Smooth muscle cell (in vitro differentiated cells): ENCODE measurements around the gene LAMA2. TPM values are rescaled to one million over a fixed set of nuclear protein-coding genes. Genes with fewer than 3 reads are reported as not detected.

Experiments used
- DNase-seq: peaks from one replicate; lab custom pipeline; 2025; ENCODE audit not compliant: unreplicated experiment; lab: John Stamatoyannopoulos, UW
- H2AFZ ChIP-seq: fragments of 200-600 bp; sonication (generic); 2 replicates; pipeline ENCODE4 v1.6.0; 2016; ENCODE audit warnings: antibody characterized with exemption, low read depth, mild to moderate bottlenecking
- H3F3A ChIP-seq: fragments of 200-600 bp; sonication (generic); 2 replicates; pipeline ENCODE4 v1.6.0; 2017; ENCODE audit warnings: antibody characterized with exemption, low read depth
- H3K27ac ChIP-seq: fragments of 200-600 bp; sonication (generic); 2 replicates; pipeline ENCODE4 v1.5.1; 2016; ENCODE audit warnings: low read depth, mild to moderate bottlenecking
- H3K27me3 ChIP-seq: fragments of 200-600 bp; sonication (generic); 2 replicates; pipeline ENCODE4 v1.6.1; 2016; ENCODE audit warnings: low read depth, mild to moderate bottlenecking
- H3K36me3 ChIP-seq: fragments of 200-600 bp; sonication (generic); 2 replicates; pipeline ENCODE4 v1.5.1; 2016; ENCODE audit warnings: low read depth
- H3K4me1 ChIP-seq: fragments of 200-600 bp; sonication (generic); 2 replicates; pipeline ENCODE4 v1.5.1; 2016; ENCODE audit warnings: low read depth
- H3K4me2 ChIP-seq: fragments of 200-600 bp; sonication (generic); 2 replicates; pipeline ENCODE4 v1.6.0; 2016; ENCODE audit warnings: mild to moderate bottlenecking
- H3K4me3 ChIP-seq: fragments of 200-600 bp; sonication (generic); 2 replicates; pipeline ENCODE4 v1.5.1; 2016; ENCODE audit warnings: mild to moderate bottlenecking
- H3K79me2 ChIP-seq: fragments of 200-600 bp; sonication (generic); 2 replicates; pipeline ENCODE4 v1.6.0; 2016; ENCODE audit warnings: low read depth, mild to moderate bottlenecking
- H3K9ac ChIP-seq: fragments of 200-600 bp; sonication (generic); 2 replicates; pipeline ENCODE4 v1.6.0; 2016; ENCODE audit warnings: low read depth
- H3K9me3 ChIP-seq: fragments of 200-600 bp; sonication (generic); replicated peaks from 2 replicates; pipeline ENCODE4 v1.5.1; 2016; ENCODE audit warnings: low read depth
- H4K20me1 ChIP-seq: fragments of 200-600 bp; sonication (generic); 2 replicates; pipeline ENCODE4 v1.6.0; 2016; ENCODE audit warnings: low read depth
- WGBS: methylation state at CpG from one replicate; pipeline ENCODE4 v1.1.7; 2016; ENCODE audit warnings: low lambda C conversion rate; 5-methylcytosine and 5-hydroxymethylcytosine counted together
- polyA plus RNA-seq: library from polyadenylated mRNA; unstranded; fragments of >200 nt; fragmentation: Nextera tagmentation; extraction: Ambion mirVana; gene quantifications from 2 replicates; pipeline ENCODE4 v1.2.1, GENCODE V29; 2016
- total RNA-seq: library from RNA; depleted of rRNA; stranded (reverse); fragments of >200 nt; gene quantifications from 2 replicates; pipeline ENCODE4 v1.2.3, GENCODE V29; 2014
- TF ChIP-seq, protein P1 (sequence below): fragments of 200-600 bp; sonication (generic); IDR thresholded peaks from 2 replicates; pipeline ENCODE4 v1.5.1; 2017; ENCODE audit warnings: borderline replicate concordance, mild to moderate bottlenecking, antibody characterized with exemption; ENCODE audit not compliant: insufficient read depth, poor library complexity, severe bottlenecking

LAMA2 gene
- total and polyA plus RNA-seq, 2 experiments from 2014 or later = 21.7 to 92.9 TPM

- no peak overlapping the region for H3K4me3 ChIP-seq
- H3F3A ChIP-seq = no peaks in the 10 kb centered on the region
- no peaks in the 10 kb centered on the region for H3K27me3 ChIP-seq
- WGBS = 93% methylated on average over 2 of the region's 2 CpGs
- H3K79me2 ChIP-seq = no peaks in the 10 kb centered on the region
- no peaks in the 10 kb centered on the region for H4K20me1 ChIP-seq
- no peaks in the 10 kb centered on the region for H3K4me1 ChIP-seq
- no peaks in the 10 kb centered on the region for H3K9me3 ChIP-seq
- TF ChIP-seq, protein P1, sequence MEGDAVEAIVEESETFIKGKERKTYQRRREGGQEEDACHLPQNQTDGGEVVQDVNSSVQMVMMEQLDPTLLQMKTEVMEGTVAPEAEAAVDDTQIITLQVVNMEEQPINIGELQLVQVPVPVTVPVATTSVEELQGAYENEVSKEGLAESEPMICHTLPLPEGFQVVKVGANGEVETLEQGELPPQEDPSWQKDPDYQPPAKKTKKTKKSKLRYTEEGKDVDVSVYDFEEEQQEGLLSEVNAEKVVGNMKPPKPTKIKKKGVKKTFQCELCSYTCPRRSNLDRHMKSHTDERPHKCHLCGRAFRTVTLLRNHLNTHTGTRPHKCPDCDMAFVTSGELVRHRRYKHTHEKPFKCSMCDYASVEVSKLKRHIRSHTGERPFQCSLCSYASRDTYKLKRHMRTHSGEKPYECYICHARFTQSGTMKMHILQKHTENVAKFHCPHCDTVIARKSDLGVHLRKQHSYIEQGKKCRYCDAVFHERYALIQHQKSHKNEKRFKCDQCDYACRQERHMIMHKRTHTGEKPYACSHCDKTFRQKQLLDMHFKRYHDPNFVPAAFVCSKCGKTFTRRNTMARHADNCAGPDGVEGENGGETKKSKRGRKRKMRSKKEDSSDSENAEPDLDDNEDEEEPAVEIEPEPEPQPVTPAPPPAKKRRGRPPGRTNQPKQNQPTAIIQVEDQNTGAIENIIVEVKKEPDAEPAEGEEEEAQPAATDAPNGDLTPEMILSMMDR = no peak
- no peak overlapping the region for H3K9ac ChIP-seq
- no peak overlapping the region for H3K27ac ChIP-seq
- H3K4me2 ChIP-seq = no peak overlapping the region
- no peak for DNase-seq
- no peak overlapping the region for H2AFZ ChIP-seq
- H3K36me3 ChIP-seq = no peaks in the 10 kb centered on the region
Measured at GRCh38 chr6:129269076-129269475, 386.1 kb downstream of the LAMA2 start.

DNA sequence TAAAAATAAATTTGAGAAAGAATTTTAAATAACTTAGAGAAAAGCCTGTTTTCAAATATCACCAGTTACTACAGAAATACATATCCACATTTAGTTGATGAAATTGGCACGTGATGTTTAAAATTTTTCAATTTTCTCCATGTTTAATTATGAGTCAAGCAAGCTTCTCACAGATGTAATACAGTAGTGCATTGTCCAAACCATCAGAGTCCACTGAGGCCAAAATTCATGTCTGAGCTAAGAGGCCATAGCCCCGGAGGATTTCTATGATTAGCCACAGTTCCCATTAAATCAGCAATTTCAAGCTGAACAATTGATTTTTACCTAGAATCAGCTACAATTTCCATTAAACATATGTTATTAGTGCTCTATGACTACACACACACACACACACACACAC lies 387.0 kb downstream of the LAMA2 start:
- no peaks in the 10 kb centered on the region for H3K4me1 ChIP-seq
- TF ChIP-seq, protein P1 = no peak
- H3K27me3 ChIP-seq = no peaks in the 10 kb centered on the region
- no peaks in the 10 kb centered on the region for H3K9me3 ChIP-seq
- H2AFZ ChIP-seq = no peak overlapping the region
- WGBS = 93% methylated on average over 2 of the region's 2 CpGs
- DNase-seq = no peak
- H4K20me1 ChIP-seq = no peaks in the 10 kb centered on the region
- no peak overlapping the region for H3K4me3 ChIP-seq
- no peak overlapping the region for H3K27ac ChIP-seq
- H3F3A ChIP-seq = no peaks in the 10 kb centered on the region
- no peak overlapping the region for H3K4me2 ChIP-seq
- no peaks in the 10 kb centered on the region for H3K79me2 ChIP-seq
- no peaks in the 10 kb centered on the region for H3K36me3 ChIP-seq
- no peak overlapping the region for H3K9ac ChIP-seq

GRCh38 chr6:129270450-129270849 lies 387.5 kb downstream of the LAMA2 start:
- Histone ChIP-seq H3K9ac (no peak overlapping the region), H3K4me3 (no peak overlapping the region), H3K4me1 (no peaks in the 10 kb centered on the region), H3K9me3 (no peaks in the 10 kb centered on the region), H4K20me1 (no peaks in the 10 kb centered on the region), H3K36me3 (no peaks in the 10 kb centered on the region), H3K79me2 (no peaks in the 10 kb centered on the region), H3F3A (no peaks in the 10 kb centered on the region), H3K27ac (no peak overlapping the region), H2AFZ (no peak overlapping the region), H3K4me2 (no peak overlapping the region), H3K27me3 (no peaks in the 10 kb centered on the region)
- no peak for DNase-seq
- TF ChIP-seq, protein P1 = no peak
- 94% methylated on average over 2 of the region's 2 CpGs for WGBS

- H3K27ac ChIP-seq = no peak overlapping the region
- WGBS = 80% methylated on average over 3 of the region's 3 CpGs
- H3F3A ChIP-seq = no peaks in the 10 kb centered on the region
- no peak overlapping the region for H3K4me3 ChIP-seq
- no peaks in the 10 kb centered on the region for H3K36me3 ChIP-seq
- no peaks in the 10 kb centered on the region for H3K27me3 ChIP-seq
- H3K9ac ChIP-seq = no peak overlapping the region
- TF ChIP-seq, protein P1 = no peak
- DNase-seq = no peak
- H3K4me2 ChIP-seq = no peak overlapping the region
- no peaks in the 10 kb centered on the region for H4K20me1 ChIP-seq
- H3K79me2 ChIP-seq = no peaks in the 10 kb centered on the region
- H2AFZ ChIP-seq = no peak overlapping the region
- no peaks in the 10 kb centered on the region for H3K4me1 ChIP-seq
- H3K9me3 ChIP-seq = no peaks in the 10 kb centered on the region
Measured at GRCh38 chr6:129273161-129273560, 390.2 kb downstream of the LAMA2 start.
